Measurements from ENCODE around the gene WNT3.
"Not testable (repeated sequence)": the region's sequence is repeated elsewhere in the genome, so short reads cannot be mapped to it uniquely, and the experiment has no call there.

Gene WNT3

DNA sequence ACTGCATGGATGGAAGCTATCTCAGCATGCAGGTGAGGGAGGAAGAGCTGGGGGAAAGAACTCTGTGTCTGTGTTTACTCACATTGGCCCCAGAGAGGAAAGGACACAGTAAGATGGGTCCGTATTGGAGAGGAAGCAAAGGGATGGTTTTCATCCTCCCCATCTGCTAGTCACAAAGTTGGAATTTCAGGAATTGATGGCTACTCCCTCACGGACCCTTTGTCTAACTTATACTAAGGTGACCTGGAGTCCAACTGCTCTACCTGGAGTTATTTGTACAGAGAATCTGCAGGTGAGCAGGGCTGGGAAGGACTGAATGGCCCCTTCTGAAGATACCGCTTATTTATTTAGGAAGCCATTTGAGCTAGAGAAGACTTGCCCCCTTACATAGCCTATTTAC lies 55.1 kb downstream of the WNT3 start:
- DNase-seq: no peak

DNA sequence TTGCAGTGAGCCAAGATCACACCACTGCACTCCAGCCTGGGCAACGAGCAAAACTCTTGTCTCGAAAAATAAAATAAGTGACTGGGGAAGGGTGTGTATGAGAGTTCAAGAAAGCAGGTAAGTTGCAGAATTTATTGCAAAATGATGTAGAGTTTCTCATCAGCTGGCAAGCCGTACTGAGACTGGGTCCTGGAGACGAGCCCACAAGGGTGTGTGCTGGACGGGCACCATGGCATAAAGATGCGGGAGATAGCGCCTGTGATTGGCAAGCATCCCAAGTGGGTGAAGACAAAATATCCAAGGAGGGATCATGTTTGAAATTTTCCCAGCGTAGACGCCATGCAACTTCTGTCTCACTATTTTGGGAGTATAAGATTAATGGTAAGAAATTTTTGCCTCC lies 59.4 kb downstream of the WNT3 start:
- DNase-seq: no peak

DNA sequence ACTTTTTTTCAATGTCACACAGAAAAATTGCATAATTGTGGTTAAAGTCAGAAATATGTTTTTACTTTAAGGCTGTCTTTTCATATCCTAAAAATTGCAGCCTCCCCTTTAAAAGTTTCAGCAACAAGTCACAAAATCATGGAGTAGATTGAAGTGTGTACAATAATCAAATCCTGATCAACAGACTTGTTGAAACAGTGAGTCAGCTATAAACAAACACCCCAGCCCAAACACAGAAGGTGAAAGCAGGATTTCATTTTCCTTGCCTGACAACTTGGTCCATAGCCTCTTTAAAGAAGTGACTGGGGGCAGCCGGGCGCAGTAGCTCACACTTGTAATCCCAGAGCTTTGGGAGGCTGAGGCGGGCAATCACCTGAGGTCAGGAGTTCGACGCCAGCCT lies 59.9 kb downstream of the WNT3 start:
- DNase-seq: no peak

DNA sequence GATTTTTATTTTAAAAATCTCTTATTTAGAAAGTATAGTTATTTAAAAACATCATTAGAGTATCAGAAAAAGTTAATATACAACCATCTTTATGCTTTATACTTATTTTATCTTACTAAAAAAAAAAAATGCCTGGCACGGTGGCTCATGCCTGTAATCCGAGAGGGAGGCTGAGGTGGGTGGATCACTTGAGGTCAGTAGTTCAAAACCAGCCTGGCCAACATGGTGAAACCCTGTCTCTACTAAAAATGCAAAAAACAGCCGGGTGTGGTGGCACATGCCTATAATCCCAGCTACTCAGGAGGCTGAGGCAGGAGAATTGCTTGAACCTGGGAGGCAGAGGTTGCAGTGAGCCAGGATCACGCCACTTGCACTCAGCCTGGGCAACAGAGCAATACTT lies 60.9 kb downstream of the WNT3 start:
- not testable (repeated sequence) for DNase-seq

DNA sequence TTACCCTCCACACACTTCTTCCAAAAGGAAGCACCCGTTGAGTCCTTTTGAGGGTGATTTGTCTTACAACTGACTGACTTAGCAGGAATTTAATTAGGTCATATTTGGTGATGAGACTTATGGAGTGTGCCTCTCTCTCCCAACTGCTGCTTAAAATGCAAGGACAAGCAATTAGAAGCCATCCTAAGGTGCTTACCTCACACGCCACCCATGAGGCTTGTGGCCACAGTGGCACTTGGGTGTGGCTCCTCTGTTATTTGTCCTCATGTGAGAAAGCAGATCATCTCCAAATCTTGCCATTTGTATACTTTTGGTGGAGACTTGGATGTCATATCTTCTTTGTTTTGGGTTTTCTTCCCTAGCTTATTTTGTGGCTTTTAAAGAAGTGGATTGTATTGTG lies 61.6 kb downstream of the WNT3 start:
- no peak for DNase-seq

DNA sequence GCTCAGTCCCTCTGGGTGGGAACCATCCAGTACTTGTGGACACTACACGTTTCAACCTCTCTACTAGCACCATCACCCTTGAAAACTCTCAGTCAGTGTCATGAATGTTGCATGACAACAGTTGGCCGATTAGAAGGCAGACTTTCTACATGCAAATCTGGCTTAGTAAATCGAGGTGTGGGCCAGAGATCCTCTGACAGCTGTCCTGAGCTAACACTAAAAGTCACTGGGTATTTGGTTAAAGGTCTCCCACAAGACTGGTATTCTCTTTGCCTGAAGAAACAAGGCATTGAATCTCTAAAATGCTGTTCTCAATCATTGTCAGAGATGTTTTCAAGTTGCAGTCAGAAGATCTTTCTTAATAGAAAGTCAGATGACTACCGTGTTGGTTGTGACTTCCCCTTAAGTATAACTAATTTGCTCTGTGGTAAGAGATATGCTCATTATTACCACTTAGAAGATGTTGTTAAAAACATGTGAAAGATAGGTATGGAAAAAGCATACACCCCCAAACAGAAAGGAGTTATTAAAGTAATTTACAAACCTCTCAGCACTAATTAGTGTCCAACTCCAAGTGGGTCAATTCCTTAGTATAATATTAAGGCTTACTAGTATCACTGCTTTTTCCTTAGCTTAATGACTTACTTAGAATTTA lies 62.3 kb downstream of the WNT3 start:
- no peak for DNase-seq

DNA sequence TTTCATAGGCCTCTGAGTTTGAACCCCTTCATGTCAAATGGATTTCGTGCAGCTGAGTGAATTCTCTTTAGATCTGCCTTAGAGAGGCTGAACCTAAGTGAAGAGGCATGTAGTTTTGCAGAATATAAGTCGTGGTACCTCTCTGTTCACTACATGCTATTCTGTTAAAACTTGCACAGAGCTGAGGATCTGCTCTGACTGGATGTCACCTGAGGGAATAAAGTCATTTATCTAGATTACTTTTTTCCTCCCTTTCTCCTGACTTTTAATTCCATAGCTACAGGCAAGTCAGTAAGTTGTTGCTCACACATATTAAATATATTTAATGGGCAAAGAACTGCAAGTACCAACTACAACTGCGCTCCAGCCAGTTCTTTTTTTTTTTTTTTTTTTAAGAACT lies 64.7 kb downstream of the WNT3 start:
- DNase-seq: no peak

DNA sequence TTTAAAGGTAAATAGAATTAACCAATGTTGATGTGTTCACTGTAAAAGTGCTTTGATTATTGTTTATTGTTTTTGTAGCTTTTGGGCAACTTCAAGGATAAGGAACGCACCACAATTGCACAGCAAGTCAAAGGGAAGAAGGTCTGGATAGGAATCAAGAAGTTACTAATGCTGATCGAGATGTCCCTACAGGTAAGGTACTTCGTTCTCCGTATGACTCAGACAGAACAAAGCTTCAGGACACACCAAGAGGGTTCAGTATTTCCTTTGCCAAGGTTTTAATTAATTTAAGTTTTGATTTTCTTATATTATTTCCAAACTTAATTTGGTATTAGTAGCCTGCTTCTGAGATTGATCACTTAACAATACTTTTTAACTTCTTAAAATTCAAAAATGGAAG lies 67.1 kb downstream of the WNT3 start:
- no peak for DNase-seq

DNA sequence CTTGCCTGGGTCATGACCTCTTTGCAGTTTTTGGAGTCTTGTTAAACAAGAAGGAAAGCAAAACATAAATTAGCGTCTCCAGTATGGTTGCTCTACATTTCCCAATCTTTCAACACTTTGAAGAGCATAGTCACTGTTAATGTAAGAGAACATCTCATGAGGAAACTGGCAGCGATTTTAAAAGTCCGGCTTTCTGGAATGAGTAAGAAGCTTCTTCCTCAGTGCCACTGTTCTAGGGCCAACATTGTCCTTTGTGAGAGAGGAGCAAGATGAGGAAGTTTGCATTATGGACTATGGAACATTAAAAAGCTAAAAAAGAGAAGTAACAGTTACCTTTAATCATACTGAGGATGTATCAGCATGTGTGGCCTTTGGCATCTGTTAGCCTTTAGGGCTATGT lies 73.1 kb downstream of the WNT3 start:
- no peak for DNase-seq

DNA sequence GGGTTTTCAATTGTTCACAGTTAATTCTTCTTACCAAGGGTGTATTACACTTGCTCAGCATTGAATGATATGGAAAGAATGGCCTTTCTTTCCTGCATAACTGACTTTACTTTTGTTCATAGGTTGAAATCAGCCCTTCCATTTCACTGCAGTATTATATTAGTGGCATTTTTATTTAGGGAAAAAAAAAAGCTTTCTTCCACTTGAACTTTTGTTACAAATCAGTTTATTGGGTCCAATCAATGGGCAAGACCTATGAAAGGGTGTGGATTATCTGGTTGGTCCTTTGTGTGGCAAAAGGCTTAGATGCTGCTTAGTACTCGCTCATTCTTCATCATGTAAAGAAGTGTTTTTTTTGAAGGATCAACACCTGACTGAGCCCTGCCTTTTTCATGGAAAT lies 74.1 kb downstream of the WNT3 start:
- DNase-seq: no peak

DNA sequence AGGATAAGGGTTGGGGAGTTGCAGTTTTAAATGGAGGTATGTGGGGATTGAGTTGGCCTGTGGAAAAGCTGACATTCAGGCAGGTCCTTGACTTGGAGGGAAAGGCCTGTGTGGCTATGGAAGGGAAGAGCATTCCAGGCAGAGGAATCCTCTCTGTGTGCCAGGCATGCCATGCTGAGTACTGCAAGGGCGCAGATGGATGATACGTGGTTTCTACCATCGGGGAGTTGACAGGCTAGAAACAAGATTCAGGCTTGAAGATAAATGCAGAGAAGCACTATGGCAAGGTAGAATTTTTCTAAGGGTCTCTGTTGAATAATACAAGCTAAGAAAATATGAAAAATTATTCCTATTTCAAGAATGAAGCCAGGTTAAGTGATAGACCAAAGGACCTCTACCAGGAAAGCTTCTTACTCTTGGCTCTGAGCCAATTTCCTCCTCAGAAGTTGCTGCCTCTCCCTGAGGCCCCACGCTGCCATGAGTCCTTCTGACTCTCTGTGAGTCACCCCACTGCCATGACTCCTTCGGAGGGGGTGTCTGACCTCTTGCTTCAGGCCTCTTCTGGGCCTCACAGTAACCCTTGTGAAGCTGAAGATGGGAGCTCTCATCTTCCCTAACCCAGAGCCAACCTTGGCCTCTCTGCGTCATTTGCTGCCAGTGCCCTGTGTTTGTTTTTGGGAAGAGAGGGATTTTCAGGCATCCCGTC lies 75.8 kb downstream of the WNT3 start:
- no peak for DNase-seq

DNA sequence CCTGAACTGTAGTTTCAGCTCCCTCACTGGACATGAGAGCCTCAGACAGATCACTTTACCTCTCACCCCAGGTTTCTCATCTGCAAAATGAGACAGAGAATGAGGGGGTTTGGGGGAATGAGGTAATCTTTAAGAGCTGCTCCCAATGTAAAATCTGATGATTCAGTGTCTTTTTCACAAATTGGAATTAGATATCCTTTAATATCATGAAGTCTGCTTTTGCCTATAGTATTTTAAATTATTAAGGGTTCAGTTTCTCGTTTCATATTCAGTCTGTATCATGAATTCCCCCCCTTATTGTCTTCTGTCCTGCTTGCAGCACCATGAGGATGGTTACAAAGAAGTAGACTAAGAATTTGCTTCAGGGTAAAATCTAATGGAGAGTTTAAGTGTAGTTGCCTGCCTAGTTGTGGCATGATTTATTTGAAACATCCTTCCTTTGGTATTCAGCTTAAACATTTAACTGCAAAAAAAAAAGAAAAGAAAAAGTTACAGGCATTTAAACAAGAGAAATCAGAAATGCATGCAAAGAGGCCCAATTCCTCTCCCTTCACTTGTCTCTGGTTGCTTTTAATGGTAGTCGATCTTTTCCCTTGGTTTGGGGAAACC lies 77.3 kb downstream of the WNT3 start:
- no peak for DNase-seq

DNA sequence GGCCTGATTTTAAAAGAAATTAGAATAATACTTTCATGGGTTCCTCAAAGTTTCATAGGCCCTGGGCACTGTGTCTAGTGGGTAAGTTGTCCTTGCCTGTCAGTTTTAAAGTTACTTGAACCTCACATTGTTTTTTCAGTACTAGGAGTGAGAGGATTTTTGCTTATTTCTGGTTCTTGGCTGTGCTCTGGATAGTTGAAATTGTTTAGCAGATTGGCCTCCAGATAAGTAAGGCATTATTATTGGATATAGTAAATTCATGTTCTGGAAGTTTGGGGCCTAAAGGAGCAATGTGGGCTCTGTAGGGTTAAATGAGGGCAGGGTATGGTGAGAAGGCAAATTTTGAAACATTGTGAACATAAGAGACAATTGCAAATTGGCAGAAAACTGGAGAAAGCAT lies 78.5 kb downstream of the WNT3 start:
- no peak for DNase-seq

DNA sequence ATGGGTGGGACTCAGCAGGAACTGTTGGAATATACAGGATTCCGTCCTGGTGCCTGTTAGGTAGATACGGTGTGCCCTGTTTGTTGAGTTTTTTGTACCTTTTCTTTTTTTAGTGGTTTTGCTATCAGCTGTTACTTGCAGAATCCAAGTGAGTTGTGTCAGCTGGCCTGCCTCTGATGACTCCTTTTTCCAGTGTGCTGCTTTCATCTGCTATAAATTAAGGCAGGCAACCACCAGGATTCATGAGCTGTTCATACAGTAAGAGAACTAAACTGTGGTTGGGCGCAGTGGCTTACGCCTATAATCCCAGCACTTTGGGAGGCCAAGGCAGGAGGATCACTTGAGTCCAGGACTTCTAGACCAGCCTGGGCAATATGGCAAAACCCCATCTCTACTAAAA lies 79.9 kb downstream of the WNT3 start:
- no peak for DNase-seq

DNA sequence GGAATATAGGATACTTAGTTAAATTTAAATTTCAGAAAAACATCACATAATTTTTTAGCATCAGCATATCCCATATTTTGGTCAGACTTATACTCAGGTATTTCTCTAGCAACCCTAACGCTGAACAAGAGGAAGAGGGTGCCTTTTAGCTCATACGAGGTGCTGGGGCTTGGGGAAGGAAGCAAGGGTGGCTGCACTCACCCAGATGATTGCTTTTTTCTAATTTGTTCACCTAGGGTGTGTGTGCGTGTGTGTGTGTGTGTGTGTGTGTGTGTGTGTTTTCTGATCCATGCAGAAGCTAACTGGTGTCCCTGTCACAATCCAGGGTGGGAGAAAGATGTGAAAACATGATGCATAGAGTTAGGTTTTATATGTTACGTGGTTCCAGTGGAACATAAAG lies 81.2 kb downstream of the WNT3 start:
- peak; percentile 10 for DNase-seq

DNA sequence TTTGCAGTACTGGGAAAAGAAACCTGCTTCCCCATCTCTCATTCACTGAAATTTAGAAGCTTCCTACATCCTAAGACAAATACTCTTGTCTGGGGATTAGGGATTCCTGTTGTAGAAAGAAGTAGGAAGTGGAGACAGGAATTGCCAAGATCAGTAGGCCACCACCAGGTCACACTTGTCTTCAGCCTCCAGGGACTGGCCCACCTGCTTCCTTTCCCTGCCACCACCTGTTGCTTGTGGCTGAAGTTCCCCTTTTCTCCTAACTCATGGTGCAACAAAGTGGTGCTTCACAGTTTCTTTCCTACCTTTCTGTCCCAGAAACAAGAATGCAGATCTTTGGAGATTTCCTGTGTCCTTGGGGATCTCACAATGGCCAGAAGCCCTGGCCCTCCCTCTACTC lies 82.4 kb downstream of the WNT3 start:
- peak; percentile 31 for DNase-seq

DNA sequence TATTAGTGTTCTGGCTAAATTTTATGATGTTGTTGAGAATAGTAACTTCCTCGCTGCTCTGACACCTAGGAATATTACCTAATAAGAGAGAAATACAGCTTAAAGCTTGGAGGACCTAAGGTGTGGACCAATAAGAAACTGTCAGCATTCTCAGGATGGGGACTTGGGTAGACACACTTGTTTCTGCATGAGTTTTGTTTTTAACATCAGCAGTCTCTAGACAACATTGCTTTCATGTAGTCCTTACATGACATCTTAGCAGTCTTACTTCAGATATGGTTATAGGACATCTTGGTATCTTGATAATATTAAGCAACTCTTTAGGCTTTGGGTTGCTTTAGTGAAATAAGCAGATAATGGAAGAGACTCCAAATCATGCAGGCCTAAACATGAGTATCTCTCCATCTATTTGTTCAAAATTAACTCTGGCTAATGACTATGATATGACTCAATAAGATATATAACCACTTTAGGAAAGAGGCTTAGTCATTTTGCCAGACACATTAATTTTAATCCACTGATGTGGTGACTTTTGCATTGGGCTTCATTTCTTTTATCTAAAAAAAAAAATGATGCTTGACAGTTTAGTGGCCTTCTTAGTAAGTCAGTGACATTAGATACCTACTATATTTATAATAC lies 84.5 kb downstream of the WNT3 start:
- DNase-seq: no peak

DNA sequence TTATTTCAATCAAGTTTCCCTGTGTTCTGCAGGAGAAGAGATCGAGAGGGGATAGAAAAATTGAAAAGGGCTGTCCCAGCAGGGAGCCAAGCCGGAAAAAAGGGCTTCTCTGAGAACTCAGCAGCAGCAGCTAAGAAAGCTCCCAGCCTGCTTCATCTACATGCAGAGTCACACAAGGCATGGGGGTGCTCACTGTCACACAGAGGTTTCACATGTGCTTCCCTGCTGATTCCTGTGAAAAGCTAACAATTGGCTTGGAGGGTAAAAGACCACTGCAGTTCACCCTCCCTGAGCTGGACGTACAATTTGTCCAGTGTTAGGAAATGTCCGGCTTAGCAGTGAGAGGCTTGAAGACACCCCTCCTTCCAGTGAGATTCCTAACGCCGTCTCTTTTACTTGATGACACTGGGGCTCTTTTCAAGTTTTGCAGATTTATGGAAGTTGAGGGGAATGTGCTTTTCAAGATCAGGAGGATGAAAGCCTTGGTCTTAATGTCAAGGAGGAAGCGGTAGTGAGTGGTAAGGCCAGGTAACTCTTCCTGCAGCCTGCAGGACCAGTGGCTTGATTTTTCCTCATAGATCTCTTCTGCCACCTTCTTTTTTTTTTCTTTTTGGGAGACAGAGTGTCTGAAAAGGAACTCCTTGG lies 85.6 kb downstream of the WNT3 start:
- no peak for DNase-seq

DNA sequence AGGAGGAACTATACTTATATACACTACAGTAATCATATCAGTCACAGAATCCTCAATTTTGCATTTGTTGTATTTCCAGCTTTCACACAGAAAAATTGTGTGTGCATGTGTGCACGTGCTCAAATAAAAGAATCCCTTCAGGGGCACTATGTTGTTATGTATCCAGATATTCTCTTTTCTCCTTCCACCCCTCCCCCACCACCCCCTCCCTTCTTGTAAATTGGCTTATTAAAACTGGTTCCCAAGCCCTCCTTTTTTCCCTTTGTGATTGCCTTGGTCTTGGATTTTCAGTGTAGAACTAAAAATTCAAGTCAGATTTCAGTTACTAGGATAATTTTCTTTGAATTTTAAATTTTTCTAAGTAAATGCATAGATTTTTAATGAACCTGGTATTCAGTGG lies 86.3 kb downstream of the WNT3 start:
- DNase-seq: no peak

DNA sequence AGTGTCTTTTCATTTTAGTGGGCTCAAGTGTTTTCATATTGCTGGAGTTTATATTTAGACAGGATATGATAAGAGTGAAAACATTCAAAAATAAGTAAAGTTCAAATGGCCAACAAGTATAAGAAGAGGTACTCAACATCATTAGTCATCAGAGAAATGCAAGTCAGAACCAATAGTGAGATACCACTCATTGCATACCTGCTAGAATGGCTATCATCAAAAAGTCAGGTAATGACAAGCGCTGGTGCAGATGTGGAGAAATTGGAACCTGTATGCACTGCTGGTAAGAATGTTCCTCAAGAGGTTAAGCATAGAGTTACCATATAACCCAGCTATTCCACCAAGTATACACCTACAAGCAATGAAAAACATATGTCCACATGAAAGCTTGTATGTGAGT lies 87.8 kb downstream of the WNT3 start:
- DNase-seq: no peak

DNA sequence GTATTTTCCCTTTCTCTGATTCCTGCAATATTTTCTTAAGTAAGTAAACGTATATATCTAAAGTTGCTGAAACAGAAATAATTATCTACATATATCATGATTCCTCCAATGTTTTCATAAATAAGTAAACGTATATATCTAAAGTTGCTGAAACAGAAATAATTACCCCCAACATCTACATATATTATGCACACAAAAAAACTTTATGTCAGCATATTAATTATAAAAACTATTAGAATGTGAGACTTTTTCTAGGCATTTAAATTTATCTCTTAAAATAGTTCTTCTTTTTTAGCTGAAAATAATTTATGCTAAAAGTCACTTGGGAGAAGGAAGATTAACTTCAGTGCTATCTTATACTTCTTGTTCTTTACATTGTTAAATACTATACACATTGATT lies 88.5 kb downstream of the WNT3 start:
- no peak for DNase-seq

DNA sequence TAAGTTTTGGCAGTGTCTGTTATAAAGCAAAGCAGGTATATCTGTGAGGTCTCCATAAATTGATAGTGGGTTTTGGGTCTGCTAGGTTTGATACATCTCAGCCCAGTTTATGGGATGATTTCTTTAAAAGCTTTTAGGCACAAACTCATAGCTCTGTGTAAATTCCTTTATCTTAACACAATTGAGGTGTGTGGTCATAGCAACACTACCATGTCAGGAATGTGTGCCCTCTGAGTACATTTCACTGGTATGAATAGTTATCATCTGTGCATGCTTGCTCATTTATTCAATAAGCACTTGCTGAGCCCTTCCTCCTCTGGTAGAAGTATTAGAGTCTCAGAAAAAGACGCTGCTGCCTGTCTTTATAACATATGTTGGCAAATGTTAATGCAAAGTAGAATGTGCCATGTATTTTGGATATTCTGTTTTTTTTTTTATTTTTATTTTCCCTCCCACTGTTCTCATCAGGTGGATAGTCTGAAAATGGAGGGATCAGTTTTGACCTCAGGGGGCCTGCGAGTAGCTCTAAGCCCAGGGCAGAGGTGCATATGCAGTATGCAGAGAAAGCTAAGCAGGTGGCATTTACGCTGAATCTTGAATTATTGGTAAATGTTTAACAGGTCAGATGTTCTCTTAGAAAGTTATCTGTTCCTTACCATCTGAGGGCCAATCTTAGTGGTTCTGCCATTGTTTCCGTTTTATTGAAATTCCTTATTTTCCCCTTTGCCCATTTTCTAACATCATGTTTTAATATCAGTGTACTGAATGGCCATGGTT lies 90.7 kb downstream of the WNT3 start:
- no peak for DNase-seq

DNA sequence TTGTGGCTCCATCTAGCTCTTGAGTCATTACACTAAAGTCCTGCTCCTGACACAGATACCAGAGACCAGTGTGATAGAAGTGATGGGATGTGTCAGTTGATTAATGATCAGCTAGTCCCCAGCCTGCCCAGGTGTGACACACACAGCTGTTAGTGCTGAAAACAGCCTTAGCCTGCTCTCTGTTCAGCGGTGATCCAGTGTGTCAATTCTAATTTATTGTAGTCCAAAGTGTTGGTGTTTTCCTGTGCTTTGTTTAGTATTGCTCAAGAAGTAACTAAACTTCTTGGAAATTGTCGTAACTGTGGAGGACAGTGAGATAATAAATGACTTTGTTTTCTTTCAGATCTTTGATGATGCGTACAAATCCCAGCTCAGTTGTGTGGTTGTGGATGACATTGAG lies 92.3 kb downstream of the WNT3 start:
- DNase-seq: no peak
